H9 (cell line): ENCODE measurements around the gene OR52W1. TPM values are rescaled to one million over a fixed set of nuclear protein-coding genes. Genes with fewer than 3 reads are reported as not detected.

Source experiments
- DNase-seq: peaks from one replicate; pipeline ENCODE4 v3.0.0-alpha.2; 2017
- H2AFZ ChIP-seq: one replicate; pipeline ENCODE4 v1.6.1; 2013; ENCODE audit warnings: mild to moderate bottlenecking, low read length, control low read depth, moderate library complexity
- H2AK5ac ChIP-seq: 2 replicates; pipeline ENCODE4 v1.6.1; 2013; ENCODE audit warnings: low read length, control low read depth, mixed read lengths; ENCODE audit not compliant: insufficient read length
- H2BK120ac ChIP-seq: one replicate; pipeline ENCODE4 v1.6.1; 2013; ENCODE audit warnings: low read depth, mild to moderate bottlenecking, low read length, control low read depth, inconsistent platforms; ENCODE audit not compliant: poor library complexity, severe bottlenecking
- H2BK12ac ChIP-seq: 2 replicates; pipeline ENCODE4 v1.6.1; 2013; ENCODE audit warnings: low read length, control low read depth, mixed read lengths, low read depth; ENCODE audit not compliant: insufficient read length
- H2BK15ac ChIP-seq: 2 replicates; pipeline ENCODE4 v1.6.1; 2013; ENCODE audit warnings: low read depth, low read length, control low read depth
- H2BK20ac ChIP-seq: one replicate; pipeline ENCODE4 v1.6.1; 2013; ENCODE audit warnings: low read depth, mild to moderate bottlenecking, low read length, control low read depth, inconsistent platforms; ENCODE audit not compliant: poor library complexity, severe bottlenecking
- H2BK5ac ChIP-seq: 2 replicates; pipeline ENCODE4 v1.6.1; 2013; ENCODE audit warnings: low read length, control low read depth, mixed read lengths; ENCODE audit not compliant: insufficient read length
- H3K14ac ChIP-seq: 2 replicates; pipeline ENCODE4 v1.6.1; 2013; ENCODE audit warnings: low read length, control low read depth; ENCODE audit not compliant: insufficient read depth
- H3K18ac ChIP-seq: 2 replicates; pipeline ENCODE4 v1.6.1; 2013; ENCODE audit warnings: low read depth, mild to moderate bottlenecking, mixed read lengths, low read length, control low read depth; ENCODE audit not compliant: insufficient read length
- H3K23ac ChIP-seq: 2 replicates; pipeline ENCODE4 v1.6.1; 2013; ENCODE audit warnings: low read length, control low read depth, mixed read lengths, low read depth; ENCODE audit not compliant: insufficient read length
- H3K23me2 ChIP-seq: 2 replicates; pipeline ENCODE4 v1.6.1; 2013; ENCODE audit warnings: low read depth, mild to moderate bottlenecking, mixed read lengths, low read length, control low read depth; ENCODE audit not compliant: insufficient read length, poor library complexity, severe bottlenecking
- H3K27ac ChIP-seq: 2 replicates; pipeline ENCODE4 v1.5.1; 2013; ENCODE audit warnings: low read length, control low read depth, mixed read lengths, low read depth; ENCODE audit not compliant: insufficient read length
- H3K27me3 ChIP-seq: 2 replicates; pipeline ENCODE4 v1.6.1; 2013; ENCODE audit warnings: low read length, control low read depth, inconsistent platforms; ENCODE audit not compliant: insufficient read depth
- H3K4ac ChIP-seq: 2 replicates; pipeline ENCODE4 v1.6.1; 2013; ENCODE audit warnings: low read depth, mild to moderate bottlenecking, control low read depth, inconsistent platforms, low read length, moderate library complexity
- H3K4me1 ChIP-seq: 2 replicates; pipeline ENCODE4 v1.6.1; 2013; ENCODE audit warnings: low read length, control low read depth, inconsistent platforms; ENCODE audit not compliant: insufficient read depth
- H3K4me2 ChIP-seq: 2 replicates; pipeline ENCODE4 v1.6.1; 2013; ENCODE audit warnings: low read length, control low read depth, mixed read lengths; ENCODE audit not compliant: insufficient read length, insufficient read depth
- H3K56ac ChIP-seq: 2 replicates; pipeline ENCODE4 v1.6.1; 2013; ENCODE audit warnings: low read depth, mild to moderate bottlenecking, mixed read lengths, low read length, control low read depth; ENCODE audit not compliant: insufficient read length
- H3K79me1 ChIP-seq: 2 replicates; pipeline ENCODE4 v1.6.1; 2013; ENCODE audit warnings: low read depth, mild to moderate bottlenecking, moderate library complexity, low read length, control low read depth, inconsistent platforms; ENCODE audit not compliant: insufficient read depth, poor library complexity, severe bottlenecking
- H3K79me2 ChIP-seq: 2 replicates; pipeline ENCODE4 v1.6.1; 2013; ENCODE audit warnings: low read length, control low read depth, inconsistent platforms; ENCODE audit not compliant: insufficient read depth
- H3K9ac ChIP-seq: 2 replicates; pipeline ENCODE4 v1.6.1; 2013; ENCODE audit warnings: low read length, control low read depth, mixed read lengths; ENCODE audit not compliant: insufficient read length; ENCODE audit errors: extremely low read depth
- H3K9me3 ChIP-seq: one replicate; pipeline ENCODE4 v1.6.1; 2013; ENCODE audit warnings: low read depth, low read length, inconsistent platforms; ENCODE audit not compliant: control insufficient read depth
- H3T11ph ChIP-seq: one replicate; pipeline ENCODE4 v1.6.1; 2013; ENCODE audit warnings: mild to moderate bottlenecking, low read length, control low read depth, inconsistent platforms
- H4K20me1 ChIP-seq: one replicate; pipeline ENCODE4 v1.6.1; 2013; ENCODE audit not compliant: control insufficient read depth, insufficient read length, insufficient read depth
- H4K5ac ChIP-seq: 2 replicates; pipeline ENCODE4 v1.6.1; 2013; ENCODE audit warnings: low read depth, mild to moderate bottlenecking, mixed read lengths, low read length, control low read depth; ENCODE audit not compliant: insufficient read length
- H4K8ac ChIP-seq: replicated peaks from 2 replicates; pipeline ENCODE4 v1.6.1; 2013; ENCODE audit warnings: low read length, control low read depth, mixed read lengths, low read depth; ENCODE audit not compliant: insufficient read length
- H4K91ac ChIP-seq: 2 replicates; pipeline ENCODE4 v1.6.1; 2013; ENCODE audit warnings: low read depth, mild to moderate bottlenecking, moderate library complexity, mixed read lengths, low read length, control low read depth; ENCODE audit not compliant: insufficient read length
- H3K27ac Mint-ChIP-seq, 3 experiments: 2 replicates in 2 of 3; 3 replicates in 1 of 3; pipeline ENCODE4 v1.8.0; 2020 to 2021; ENCODE audit warnings: mixed read lengths in 3 of 3, mild to moderate bottlenecking in 1 of 3, moderate library complexity in 1 of 3
- H3K27me3 Mint-ChIP-seq: 2 replicates; pipeline ENCODE4 v1.8.0; 2021; ENCODE audit warnings: low read depth, mild to moderate bottlenecking, moderate library complexity, mixed read lengths
- H3K36me3 Mint-ChIP-seq, 3 experiments: 2 replicates in 2 of 3; 3 replicates in 1 of 3; pipeline ENCODE4 v1.8.0; 2020 to 2021; ENCODE audit warnings: low read depth in 3 of 3, mixed read lengths in 3 of 3; ENCODE audit not compliant: insufficient read depth in 1 of 3
- H3K4me1 Mint-ChIP-seq, 2 experiments: 2 replicates each; pipeline ENCODE4 v1.8.0; 2020; ENCODE audit warnings: mixed read lengths in 2 of 2
- H3K4me3 Mint-ChIP-seq, 2 experiments: 2 replicates in 1 of 2; 3 replicates in 1 of 2; pipeline ENCODE4 v1.8.0; 2020 to 2021; ENCODE audit warnings: mild to moderate bottlenecking in 2 of 2, mixed read lengths in 2 of 2, moderate library complexity in 1 of 2
- H3K9me3 Mint-ChIP-seq, 2 experiments: 2 replicates in 1 of 2; 3 replicates in 1 of 2; pipeline ENCODE4 v1.8.0; 2020; ENCODE audit warnings: mild to moderate bottlenecking in 2 of 2, mixed read lengths in 2 of 2, moderate library complexity in 1 of 2
- WGBS: extraction: QIAGEN DNeasy Blood & Tissue Kit; methylation state at CpG from one replicate; pipeline ENCODE4 v1.1.7; 2013; ENCODE audit warnings: missing lambda C conversion rate, low lambda C conversion rate, mixed read lengths; ENCODE audit not compliant: insufficient read length; ENCODE audit errors: extremely low coverage; 5-methylcytosine and 5-hydroxymethylcytosine counted together
- total RNA-seq: library from RNA; stranded (reverse); gene quantifications from 2 replicates; pipeline ENCODE4 v1.2.1, GENCODE V29; 2021
- TF ChIP-seq, protein P1 (sequence below): fragments of 200-600 bp; sonication (generic); conservative IDR thresholded peaks from 3 replicates; pipeline ENCODE4 v1.8.0; 2021; ENCODE audit warnings: antibody characterized with exemption, mild to moderate bottlenecking

Gene OR52W1
- total RNA-seq, 1 experiment from 2014 or later, result not detected

DNA sequence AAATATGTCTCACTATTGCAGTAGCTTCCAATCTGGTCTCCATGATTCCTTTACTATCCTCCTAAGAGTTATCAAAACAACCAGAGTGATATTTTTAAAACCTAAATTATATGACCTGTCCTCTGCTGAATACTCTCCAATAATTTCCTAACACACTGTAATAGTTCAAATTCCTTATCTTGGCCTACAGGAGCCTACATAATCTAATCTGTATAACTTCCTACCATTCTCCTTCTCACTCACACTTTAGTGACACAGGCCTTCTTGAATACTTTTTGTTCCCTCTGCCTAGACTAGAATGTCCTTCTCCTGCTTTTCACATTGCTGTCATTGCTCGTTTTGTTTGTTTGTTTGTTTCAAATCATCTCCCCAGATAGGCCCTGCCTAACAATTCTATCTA, 26.0 kb downstream of the OR52W1 start:
- H3K27ac Mint-ChIP-seq, result no peak overlapping the region
- no peak overlapping the region for H2BK5ac ChIP-seq
- no peak overlapping the region for H3K4me3 Mint-ChIP-seq
- no peaks in the 10 kb centered on the region for H3K4me1 Mint-ChIP-seq
- no peak overlapping the region for H3K14ac ChIP-seq
- no peaks in the 10 kb centered on the region for H3K79me1 ChIP-seq
- no peak overlapping the region for H3T11ph ChIP-seq
- H4K8ac ChIP-seq, result no peak overlapping the region
- H2BK20ac ChIP-seq, result no peak overlapping the region
- H3K27ac ChIP-seq, result no peak overlapping the region
- H3K9ac ChIP-seq, result no peak overlapping the region
- H3K27me3 ChIP-seq, result no peaks in the 10 kb centered on the region
- H3K27me3 Mint-ChIP-seq, result no peaks in the 10 kb centered on the region
- no peak overlapping the region for H3K4me2 ChIP-seq
- H2BK12ac ChIP-seq, result no peak overlapping the region
- H3K4me1 ChIP-seq, result no peaks in the 10 kb centered on the region
- H3K56ac ChIP-seq, result no peak overlapping the region
- H2BK120ac ChIP-seq, result no peak overlapping the region
- peaks cover 11 to 30% (median 21%) of the 10 kb centered on the region in 3 experiments; a peak in 5 of 7 replicates for H3K36me3 Mint-ChIP-seq
- H2BK15ac ChIP-seq, result no peak overlapping the region
- H3K23ac ChIP-seq, result no peak overlapping the region
- no peaks in the 10 kb centered on the region for H3K9me3 ChIP-seq
- no peak overlapping the region for H3K4ac ChIP-seq
- no peak overlapping the region for H4K91ac ChIP-seq
- H3K79me2 ChIP-seq, result peaks cover 2% of the 10 kb centered on the region; the same call in 1 of the 2 replicates
- no peak overlapping the region for H2AFZ ChIP-seq
- no peaks in the 10 kb centered on the region for H3K9me3 Mint-ChIP-seq
- no peaks in the 10 kb centered on the region for H3K23me2 ChIP-seq
- no peak for DNase-seq
- WGBS, result no CpG with 5 or more reads among the region's 1 CpG
- no peak overlapping the region for H4K5ac ChIP-seq
- H3K18ac ChIP-seq, result no peak overlapping the region
- TF ChIP-seq, protein P1, sequence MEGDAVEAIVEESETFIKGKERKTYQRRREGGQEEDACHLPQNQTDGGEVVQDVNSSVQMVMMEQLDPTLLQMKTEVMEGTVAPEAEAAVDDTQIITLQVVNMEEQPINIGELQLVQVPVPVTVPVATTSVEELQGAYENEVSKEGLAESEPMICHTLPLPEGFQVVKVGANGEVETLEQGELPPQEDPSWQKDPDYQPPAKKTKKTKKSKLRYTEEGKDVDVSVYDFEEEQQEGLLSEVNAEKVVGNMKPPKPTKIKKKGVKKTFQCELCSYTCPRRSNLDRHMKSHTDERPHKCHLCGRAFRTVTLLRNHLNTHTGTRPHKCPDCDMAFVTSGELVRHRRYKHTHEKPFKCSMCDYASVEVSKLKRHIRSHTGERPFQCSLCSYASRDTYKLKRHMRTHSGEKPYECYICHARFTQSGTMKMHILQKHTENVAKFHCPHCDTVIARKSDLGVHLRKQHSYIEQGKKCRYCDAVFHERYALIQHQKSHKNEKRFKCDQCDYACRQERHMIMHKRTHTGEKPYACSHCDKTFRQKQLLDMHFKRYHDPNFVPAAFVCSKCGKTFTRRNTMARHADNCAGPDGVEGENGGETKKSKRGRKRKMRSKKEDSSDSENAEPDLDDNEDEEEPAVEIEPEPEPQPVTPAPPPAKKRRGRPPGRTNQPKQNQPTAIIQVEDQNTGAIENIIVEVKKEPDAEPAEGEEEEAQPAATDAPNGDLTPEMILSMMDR, result no peak
- H2AK5ac ChIP-seq, result no peak overlapping the region
- no peaks in the 10 kb centered on the region for H4K20me1 ChIP-seq
